ENCODE measurements around the gene NOL6. TPM values are rescaled to one million over a fixed set of nuclear protein-coding genes. Genes with fewer than 3 reads are reported as not detected.

Gene NOL6, protein sequence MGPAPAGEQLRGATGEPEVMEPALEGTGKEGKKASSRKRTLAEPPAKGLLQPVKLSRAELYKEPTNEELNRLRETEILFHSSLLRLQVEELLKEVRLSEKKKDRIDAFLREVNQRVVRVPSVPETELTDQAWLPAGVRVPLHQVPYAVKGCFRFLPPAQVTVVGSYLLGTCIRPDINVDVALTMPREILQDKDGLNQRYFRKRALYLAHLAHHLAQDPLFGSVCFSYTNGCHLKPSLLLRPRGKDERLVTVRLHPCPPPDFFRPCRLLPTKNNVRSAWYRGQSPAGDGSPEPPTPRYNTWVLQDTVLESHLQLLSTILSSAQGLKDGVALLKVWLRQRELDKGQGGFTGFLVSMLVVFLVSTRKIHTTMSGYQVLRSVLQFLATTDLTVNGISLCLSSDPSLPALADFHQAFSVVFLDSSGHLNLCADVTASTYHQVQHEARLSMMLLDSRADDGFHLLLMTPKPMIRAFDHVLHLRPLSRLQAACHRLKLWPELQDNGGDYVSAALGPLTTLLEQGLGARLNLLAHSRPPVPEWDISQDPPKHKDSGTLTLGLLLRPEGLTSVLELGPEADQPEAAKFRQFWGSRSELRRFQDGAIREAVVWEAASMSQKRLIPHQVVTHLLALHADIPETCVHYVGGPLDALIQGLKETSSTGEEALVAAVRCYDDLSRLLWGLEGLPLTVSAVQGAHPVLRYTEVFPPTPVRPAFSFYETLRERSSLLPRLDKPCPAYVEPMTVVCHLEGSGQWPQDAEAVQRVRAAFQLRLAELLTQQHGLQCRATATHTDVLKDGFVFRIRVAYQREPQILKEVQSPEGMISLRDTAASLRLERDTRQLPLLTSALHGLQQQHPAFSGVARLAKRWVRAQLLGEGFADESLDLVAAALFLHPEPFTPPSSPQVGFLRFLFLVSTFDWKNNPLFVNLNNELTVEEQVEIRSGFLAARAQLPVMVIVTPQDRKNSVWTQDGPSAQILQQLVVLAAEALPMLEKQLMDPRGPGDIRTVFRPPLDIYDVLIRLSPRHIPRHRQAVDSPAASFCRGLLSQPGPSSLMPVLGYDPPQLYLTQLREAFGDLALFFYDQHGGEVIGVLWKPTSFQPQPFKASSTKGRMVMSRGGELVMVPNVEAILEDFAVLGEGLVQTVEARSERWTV
- 23.3 and 26.0 TPM in 2 replicates for total RNA-seq

DNA sequence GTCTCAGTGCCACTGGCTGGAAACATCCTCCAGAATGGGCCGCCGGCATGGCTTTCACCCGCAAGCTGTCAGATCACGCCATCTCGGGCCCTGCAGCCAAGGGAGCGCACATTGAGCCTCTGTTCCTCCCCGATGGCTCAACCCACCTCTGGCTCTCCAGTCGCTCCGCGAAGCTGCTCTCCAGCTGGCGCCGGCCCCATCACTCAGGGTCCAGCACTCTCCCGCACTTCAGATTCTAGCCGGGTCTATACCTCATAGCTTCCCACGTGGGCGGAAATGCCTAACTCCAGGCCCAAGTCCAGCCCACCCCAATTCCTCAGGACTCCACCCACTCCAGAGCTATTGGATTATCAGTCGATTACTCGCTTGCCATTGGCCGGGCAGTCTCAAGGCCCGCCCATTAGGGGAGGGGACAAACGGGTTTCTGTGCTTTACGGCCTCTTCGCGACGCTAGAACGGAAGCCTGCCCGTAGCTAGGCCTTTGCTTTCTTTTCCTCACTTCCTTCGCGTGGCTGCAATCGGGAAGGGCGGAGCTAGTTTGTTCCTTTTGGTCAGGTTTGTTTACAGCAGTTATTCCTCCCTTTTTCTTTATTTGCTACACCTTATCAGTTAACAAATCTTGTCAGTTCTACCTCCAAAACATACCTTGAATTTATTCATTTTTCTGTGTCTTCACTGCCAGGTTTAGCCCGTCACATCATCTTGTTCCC lies at the start of gene NOL6:
NOL6 (minus strand) TSS at position 282 of the 710 bp plus-strand sequence; CDS start at position 200, 82 bp downstream.

DNA sequence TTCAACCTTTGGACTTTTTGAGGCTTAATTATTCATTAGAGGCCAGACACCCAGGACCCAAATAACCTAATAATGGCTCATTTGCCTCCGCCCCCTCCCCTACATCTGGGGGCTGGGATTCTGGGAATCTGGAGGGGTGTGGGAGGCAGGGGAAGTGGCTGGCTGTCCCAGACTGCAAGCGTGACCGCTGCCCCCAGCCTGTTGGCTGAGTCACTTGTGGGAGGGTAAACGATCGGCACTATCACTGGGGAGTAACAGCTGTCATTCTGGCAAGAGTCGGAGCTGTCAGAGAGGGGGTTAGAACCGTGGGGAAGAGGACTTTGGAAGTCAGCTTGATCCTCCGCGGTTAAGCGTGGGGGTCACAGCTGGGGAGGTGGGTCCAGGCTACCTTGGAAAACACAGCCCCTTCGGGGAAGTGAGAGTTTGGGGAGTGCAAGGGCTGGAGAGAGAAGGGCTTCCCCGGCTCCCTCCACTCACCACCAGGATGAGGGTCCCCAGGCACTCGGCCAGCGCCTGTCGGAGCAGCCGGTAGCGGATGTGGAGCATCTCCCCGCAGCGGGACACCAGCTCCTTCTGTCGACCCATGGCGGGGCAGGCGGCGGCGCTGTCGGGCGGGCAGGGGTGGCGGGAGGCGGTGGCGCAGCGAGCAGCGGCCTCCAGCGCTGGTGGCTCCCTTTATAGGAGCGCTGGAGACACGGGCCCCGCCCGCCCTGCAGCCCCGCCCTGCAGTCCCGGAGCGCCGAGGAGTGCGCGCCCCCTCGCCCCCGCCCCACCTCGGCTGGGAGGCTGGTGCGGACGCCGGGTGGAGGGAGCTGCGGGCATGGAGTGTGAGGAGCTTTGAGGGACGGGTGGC lies 26.6 kb downstream of the NOL6 start, which contains the start of gene AQP3:
AQP3 (minus strand) TSS at position 648 of the 853 bp plus-strand sequence; CDS start at position 585, 63 bp downstream.

Other genes starting within 250 kb of the NOL6 start
- not detected in 2 replicates for gene SPINK4, start 233.8 kb downstream of the NOL6 start, total RNA-seq
- 27.0 and 46.1 TPM in 2 replicates for gene BAG1, start 209.2 kb downstream of the NOL6 start, total RNA-seq
- 36.3 and 51.4 TPM in 2 replicates for gene CHMP5, start 208.9 kb downstream of the NOL6 start, total RNA-seq
- 20.3 and 21.8 TPM in 2 replicates for gene NFX1, start 183.4 kb downstream of the NOL6 start, total RNA-seq
- 2.9 and 3.7 TPM in 2 replicates for gene AQP7, start 71.4 kb downstream of the NOL6 start, total RNA-seq
- 8.5 and 11.2 TPM in 2 replicates for gene AQP3, start 26.3 kb downstream of the NOL6 start, total RNA-seq
- not detected in 2 replicates for gene ANKRD18B, start 50.3 kb upstream of the NOL6 start, total RNA-seq

Data from cardiac ventricle fibroblast (primary cell).